GM21717 (cell line): ENCODE measurements around the gene EXOC1.

Source experiments
- ATAC-seq: cut with Tn5 transposase; IDR thresholded peaks from one replicate; pipeline ENCODE4 v1.9.1; 2021; ENCODE audit warnings: mild to moderate bottlenecking, moderate library complexity; ENCODE audit not compliant: unreplicated experiment

EXOC1 gene

DNA sequence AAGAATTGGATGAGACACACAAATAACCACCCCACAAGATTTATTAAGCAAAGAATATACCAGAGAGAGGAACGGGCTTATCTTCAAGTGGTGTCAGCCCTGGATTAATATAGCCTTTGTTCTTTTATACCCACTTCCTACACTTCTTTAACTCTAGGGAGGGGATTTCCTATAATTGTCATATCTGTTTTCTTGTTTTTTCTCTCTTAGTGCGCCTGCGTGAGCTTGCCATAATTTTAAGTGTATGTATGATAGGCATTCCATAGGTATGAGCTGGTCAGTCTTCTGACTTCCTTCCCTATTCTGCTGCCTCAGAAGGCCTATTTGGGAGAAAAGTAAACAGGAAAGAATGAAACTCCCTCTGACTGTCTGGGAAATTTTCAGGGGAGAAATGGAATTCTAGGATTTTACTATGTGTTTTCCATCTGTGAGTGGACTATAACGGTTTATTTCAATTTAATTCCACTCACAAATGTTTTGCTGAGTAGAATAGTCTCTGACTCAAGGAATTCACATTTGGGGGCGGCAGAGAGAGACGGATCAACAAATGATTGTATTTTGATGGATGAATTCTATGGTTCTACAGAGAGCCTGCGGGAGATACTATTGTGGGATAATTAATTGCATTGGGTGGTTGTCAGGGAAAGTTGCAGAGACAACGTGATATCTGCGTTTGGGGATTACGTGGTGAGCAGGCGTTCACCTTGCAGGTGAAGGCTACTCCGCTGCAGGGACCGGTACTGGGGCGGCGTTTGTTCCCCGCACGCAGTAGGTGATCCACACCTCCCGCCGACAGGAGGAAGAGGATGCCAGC, 94.7 kb downstream of the EXOC1 start:
- peak; percentile 25 for ATAC-seq

DNA sequence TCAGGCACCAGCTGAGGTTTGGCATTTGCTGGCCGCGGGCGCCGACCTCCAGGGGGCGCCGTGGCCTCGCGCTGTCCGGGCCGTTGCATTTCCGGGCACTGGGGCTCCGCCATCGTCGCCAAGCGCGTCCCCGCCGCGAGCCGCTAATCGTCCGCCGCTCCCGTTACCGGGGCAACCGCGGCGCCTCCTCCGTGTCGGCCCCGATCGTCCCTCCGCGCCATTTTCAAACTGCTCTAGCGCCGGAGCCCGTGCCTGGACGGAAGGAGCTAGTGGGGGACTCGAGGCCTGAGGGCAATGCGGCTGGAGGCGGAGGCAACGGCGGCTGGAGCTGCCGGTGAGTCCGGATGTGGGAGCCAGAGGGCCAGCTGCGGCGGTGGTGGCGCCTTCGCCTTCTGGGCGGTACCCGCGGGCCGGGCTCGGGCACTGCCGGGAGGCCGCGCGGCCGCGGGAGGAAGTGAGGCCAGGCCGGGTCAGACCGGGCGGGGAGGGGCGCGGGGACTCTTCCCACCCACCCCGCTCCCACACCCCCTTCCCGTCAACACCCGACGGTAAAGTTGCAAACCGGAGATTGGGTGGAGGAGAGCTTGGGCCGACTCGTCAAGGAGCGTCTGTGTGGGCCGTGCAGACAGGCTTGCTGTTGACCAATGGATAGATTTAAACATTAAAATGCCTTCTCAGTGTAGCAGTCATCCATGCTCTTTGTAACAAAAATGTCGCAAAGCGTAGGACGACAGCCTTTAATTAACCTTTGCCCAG, 95.5 kb downstream of the EXOC1 start, which contains the start of gene CEP135:
Gene CEP135, plus strand, starts transcription at position 220 of the 756 bp plus-strand sequence. CDS start 3,186 bp downstream, outside the sequence.
- peak; percentile 77 for ATAC-seq

DNA sequence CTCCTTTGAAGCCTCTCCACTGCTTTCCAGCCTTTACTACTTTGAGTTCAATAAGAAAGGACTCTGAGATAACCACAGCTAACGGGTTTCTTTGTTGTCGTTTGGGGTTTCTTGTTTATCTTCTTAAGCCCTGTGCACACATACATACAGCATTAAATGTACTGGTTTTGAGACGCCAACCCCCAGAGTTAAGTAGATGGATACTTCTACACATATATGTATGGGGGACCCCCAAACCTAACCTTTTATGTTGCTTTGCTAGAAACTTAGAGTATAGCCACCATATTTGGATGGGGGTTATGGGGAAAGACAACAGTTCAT, 96.0 kb downstream of the EXOC1 start:
- no peak for ATAC-seq

DNA sequence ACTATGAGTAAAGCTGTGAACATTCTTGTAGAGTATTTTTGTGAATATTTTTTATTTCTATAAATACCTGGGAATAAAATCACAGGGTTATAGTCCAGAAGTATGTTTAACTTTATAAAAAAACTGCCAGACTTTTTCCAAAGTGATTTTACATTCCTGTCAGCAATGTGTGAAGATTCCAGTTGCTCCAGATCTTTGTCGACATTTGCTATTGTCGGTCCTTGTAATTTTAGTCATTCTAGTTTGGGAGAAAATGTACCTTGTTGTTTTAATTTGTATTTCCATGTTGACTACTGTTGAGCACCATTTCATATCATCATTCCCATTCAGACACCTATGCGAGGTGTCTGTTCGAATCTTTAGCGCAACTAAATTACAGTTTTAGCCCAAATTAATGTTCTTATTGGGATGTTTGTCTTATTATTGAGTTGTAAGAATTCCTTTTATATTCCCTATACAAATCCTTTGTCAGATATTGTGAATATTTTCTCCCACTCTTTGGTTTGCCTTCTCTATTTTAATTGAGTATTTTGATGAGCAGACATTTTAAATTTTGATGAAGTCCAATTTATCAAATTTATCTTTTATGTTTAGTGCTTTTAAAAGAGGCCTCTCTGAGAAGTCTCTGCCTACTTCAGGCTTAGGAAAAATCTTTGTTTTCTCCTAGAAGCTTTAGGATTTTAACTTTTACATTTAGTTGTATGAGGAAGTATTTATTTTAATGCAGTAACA, 97.9 kb downstream of the EXOC1 start:
- no peak for ATAC-seq
